NCI-H510A (cell line): Measurements from ENCODE around the gene TNFRSF18.

Experiments used
- DNase-seq: peaks from one replicate; lab custom pipeline; 2025; lab: John Stamatoyannopoulos, UW

Gene TNFRSF18

DNA sequence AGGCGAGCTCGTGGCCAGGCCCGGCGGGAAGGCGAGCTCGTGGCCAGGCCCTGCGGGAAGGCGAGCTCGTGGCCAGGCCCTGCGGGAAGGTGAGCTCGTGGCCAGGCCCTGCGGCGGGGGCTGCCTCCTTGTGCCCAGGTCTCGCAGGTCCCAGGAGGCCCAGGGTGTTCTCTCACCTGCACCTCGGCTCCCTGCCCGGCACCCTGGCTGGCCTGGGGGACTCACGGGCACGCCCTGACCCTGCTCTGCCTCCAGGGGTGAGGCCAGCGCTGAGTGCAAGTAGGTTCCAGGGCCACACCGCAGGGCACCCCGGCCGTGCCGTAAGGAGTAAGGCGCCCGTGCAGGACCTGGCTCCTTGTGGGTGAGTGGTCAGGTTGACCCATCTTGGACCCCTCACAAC is 21.0 kb upstream of the TNFRSF18 start:
- no peak for DNase-seq

DNA sequence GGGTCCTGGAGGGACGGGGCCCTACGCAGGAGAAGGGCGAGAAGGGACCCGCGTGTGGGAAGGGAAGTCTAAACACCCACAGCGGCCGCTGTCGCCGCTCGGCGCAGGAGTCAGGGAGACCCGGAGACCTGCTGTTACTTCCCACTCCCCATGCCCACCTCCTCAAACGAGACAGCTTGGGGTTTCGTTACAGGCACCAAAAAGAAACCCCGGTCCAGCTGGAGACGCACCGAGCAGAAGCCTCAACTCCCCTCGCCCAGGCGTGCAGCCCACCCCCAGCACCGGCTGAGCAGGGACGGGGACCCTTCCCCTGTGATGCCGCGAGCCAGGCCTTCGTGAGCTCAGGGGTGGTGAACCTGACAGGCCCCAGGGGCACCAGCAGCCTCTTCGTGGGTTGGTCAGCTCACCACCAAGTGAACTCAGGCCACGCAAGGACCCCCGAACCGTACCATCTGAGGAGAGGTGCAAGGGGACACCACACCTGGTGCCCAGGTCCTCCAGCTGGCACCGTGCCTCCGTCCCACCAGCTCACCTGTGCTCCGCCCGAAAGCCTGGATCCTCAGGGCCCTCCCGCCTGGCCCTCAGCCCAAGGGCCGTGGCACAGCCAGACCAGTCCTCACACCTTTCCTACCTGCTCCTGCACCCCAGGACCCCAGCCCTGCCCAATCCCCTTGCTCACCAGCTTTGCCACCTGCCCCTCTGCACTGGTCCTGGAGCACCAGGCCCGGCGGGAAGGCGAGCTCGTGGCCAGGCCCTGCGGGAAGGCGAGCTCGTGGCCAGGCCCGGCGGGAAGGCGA is 20.4 kb upstream of the TNFRSF18 start:
- no peak for DNase-seq

DNA sequence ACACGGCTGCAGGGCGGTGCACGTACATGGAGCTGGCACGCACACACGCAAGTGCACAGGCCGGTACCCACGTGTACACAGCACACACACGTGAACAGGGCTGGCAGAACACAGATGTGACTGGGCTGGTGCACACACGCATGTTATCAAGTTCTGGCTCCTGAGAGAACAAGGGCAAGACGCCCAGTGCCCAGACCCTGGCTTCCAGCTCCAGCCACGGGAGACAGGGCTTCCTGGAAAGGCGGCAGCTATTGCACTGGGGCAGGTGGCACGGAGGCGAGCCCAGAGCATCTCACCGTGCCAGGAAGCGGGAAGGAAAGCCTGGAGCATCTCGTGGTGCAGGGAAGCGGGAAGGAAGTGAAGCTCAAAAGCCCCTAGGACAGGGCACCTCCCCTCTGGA is 19.5 kb upstream of the TNFRSF18 start:
- no peak for DNase-seq

DNA sequence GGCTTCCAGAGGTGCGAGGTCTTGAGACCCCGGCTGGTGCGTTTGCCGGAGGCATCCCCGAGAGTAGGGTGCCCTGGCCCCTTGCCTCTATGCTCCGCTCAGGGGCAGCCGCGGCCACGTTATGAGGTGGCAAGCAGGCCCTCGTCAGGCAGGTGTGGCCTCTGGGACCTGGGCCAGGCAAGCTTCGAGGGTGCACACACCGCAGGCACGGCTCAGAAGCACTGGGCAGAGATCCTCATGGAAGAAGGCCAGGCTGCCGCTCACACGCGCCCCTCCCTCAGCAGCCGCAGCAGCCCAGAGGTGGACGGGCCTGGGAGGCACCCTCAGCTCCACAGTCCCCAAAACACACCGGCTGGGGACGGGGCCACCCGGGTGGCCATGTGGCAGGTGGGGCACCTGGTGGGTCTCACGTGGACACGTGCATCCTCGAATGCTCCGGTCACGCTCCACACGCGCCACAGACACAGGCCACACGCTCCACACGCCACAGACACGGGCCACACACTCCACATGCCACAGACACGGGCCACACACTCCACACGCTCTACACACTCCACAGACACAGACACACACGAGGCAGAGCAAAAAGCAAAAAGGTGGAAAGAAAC is 18.9 kb upstream of the TNFRSF18 start:
- DNase-seq: no peak

DNA sequence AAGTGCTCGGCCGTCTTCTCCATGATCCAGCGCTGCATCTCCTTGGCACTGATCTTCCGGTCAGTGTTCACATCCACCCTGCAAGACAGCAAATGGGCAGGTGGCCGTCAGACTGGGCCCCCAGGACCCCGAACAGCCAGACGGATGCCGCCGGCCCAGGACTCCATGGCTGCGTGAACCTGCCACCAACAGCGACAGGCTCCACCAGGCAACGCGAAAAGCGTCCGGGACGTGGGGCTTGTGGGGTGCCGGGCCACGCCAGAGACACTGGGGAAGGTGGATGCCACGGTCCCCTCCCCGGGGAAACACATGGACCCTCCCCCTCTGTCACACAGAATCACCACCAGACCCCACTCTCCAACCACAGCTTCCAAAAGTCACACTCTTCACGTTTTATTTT is 17.5 kb upstream of the TNFRSF18 start:
- no peak for DNase-seq

DNA sequence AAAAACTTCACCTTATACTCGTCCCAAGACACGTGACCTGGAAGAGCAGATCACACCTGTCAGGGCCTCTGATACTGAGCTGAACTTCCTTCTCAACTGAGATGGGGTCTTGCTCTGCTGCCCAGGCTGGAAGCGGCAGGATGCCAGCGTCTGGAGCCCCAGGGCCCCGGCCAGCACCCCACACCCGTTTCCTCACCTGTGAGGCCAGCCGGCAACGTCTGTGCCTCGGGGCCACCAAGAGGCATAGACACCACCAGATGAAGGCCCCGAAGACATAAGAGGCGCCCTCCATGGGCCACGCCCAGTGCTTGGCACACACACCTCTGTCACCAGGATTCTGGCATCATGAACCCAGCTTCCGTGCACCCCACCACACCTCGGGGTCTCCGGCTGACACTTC is 16.9 kb upstream of the TNFRSF18 start:
- no peak for DNase-seq

GRCh38 chr1:1222575-1223225 is 16.3 kb upstream of the TNFRSF18 start:
- no peak for DNase-seq

DNA sequence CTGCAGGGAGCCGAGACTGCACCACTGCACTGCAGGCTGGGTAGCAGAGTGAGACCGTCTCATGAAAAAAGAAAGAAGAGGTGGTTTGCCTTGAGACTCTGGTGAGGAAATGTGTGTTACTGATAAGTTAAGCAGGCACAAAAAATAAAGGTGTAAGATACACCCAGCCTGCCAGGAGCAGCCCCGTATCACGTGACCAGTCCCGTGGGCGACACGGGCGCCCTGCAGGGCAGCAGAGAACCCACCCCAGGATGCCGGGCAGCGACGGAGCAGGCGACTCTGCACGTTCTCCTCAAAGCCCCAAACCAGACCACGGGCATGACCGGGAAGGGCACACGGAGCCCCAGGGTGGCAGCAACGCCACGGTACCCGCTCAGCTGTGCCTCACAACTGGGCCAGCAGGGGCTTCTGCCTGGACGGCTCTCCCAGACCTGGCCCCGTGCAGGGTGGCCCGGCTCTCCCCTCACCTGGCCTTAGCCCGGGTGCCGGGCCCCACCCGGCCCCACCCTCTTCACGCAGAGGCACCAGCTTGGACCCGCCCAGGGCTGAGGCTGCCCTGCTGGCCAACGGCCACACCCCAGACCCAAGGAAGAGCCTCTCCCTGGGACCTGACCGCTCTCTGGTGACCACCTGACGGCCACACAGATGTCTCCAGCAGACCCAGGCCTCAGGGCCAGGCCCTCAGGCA is 15.6 kb upstream of the TNFRSF18 start:
- DNase-seq: no peak

- DNase-seq: no peak
Measured at GRCh38 chr1:1220197-1220596, 13.8 kb upstream of the TNFRSF18 start.

DNA sequence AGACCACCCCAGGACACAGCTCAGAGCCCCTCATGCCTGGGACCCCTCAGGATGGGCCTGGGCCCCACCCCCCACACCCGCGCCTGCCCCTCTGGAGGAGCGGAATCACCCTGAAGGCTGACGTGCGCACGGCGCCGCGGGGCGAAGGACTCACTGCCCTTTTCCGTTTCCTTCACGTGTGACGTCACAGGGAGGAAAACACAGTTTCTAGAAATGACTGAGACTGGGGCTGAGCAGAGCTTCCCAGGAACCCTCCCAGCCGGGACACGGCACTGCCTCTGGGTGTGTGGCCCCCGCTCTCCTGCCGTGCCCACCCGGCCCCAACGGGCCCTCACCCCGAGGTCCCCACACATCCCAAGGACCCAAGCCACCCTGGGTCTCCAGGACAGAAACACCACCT is 12.9 kb upstream of the TNFRSF18 start:
- no peak for DNase-seq

DNA sequence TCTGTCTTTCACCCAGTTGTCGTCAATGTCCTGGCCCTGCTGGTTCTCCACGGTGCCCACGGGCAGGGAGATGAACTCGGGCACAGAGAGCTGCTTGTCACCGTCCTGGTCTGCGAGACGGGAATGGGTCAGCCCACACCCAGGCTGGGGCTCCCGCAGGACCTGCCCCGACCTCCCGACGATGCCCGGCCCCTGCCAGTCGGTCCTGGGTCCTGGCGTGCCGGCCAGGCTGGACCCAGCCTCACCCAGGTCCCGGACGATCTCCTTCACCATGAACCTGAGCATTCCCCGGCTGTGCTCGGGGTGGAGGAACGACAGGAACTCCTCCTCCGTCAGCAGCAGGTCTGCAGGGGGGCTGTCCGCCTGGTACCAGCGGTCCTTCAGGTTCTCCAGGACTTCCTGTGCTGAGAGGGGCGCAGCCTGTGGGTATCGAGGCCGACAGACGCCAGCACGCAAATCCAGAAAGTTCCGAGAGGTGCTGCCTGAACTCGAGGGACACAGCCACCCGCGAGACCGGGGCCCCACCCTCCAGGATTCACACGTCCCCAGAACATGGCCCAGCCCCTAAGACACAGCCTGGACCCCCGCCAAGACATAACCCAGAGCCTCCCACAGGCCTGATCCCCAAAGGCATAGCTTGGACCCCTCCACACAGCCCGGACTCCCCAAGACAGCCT is 12.3 kb upstream of the TNFRSF18 start:
- no peak for DNase-seq

- DNase-seq: no peak
Measured at GRCh38 chr1:1217621-1218523, 11.5 kb upstream of the TNFRSF18 start.

DNA sequence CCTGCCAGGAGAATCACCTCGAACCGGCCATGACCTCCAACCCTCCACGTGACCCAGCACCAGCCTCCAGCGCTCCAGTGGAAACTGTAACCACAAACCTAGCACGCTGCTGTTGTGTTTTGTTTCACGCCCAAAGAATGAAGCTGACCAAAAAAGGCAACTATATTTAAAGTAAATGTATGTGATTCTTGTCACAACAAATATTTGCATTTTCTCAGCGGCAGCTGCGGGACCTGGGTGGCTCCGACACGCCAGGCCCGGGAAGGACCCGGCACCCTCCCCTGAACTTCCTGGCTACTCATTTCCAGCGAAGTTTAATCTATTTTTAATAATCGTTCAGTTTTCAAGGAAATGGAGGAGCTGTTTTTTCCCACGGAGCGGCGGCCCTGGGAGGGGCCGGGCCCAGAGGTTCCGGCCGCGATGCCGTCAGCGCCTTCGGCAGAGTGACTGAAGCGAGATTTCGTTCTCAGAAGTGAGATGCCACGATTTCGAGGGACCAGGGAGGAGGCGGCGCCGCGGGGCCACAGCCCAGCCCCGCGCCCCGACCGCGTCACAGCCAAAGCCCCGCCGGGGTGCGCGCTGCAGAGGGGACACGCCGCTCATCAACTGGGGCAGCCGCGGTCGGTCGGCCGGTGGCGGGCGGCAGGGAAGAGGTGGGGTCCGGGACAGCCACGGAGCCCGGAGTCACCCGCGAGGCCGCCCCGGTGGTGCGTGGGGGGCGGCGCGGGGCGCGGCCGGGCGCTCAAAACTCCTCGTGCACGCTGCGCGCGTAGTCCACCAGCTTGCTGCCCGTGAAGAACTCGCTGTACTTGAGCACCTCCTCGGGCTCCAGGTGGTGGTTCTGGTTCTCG is 10.6 kb upstream of the TNFRSF18 start:
- DNase-seq: no peak

- no peak for DNase-seq
Measured at GRCh38 chr1:1215881-1216605, 9.7 kb upstream of the TNFRSF18 start.

- DNase-seq: no peak
Measured at GRCh38 chr1:1215080-1215676, 8.8 kb upstream of the TNFRSF18 start.

DNA sequence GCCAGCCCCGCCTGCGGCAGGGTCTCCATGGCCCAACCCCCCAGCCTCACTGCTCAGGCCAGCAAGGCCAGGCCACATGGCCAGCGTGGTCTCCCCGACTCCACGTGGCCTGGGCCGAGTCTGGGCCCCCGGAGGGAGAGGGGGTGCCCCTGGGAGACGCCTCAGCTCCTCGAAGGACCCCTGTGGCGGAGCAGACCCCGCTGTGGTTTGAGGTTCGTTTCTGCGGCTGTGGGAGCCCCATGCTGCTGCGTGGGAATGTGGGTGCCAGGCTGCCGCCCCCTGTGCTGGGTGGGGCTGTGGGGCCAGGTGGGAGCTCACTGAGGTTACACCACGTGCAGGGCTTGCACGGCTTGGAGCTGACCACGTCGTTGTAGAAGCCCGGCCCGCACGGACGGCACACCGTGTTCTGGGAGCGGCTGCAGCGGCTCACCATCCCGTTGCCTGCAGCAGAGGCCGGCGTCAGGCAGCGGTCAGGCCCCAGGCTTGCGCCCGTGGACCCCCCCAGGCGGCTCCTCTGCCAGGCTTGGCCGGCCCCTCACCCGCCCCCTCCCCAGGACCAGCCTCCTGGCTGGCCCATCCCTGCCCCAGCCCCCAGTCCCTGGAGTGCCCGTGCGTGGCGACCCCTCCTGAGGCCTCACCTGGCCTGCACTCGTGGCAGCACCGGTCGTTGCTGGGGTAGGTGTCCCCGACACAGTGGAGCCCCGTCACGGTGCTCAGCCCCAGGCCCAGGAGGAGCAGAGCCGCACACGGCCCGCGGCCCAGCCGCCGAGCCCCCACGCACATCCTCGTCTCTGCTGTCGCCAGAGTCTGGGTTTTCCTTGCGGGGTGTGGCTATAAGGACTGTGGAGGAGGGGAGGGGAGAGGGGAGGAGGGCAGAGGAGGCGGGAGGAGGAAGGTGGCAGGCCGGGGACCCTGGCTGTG is 7.2 kb upstream of the TNFRSF18 start, which contains the start of gene TNFRSF4:
Gene TNFRSF4, minus strand, starts transcription at position 809 of the 921 bp plus-strand sequence. Its CDS starts 26 bp downstream, at position 783.
- DNase-seq: no peak

DNA sequence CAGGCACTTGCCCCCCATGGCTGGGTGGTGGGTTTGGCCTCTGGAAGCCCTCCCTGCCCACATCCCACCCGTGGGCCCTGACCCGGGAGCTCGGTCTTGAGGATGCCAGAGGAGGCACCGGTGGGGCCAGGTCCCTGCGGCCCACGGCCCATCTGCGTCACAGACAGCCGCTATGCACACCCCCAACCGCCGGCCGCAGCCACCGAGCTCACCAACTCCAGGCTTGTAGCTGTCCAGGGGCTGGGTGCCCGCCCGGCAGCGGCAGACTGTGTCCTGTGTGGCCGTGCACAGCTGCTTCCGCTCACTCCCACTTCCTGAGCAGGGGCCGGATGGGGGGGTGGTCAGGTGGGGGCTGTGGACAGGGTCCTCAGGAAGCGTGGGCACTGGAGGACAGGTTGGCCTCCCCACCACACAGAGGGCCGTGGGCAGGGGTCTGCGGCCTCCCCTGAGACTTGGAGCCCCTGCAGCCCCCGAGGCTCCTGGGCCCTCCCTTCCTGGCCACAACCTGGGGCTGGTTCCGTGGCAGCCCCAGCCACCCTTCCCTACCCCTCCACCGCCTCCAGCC is 6.5 kb upstream of the TNFRSF18 start:
- no peak for DNase-seq
